B cell (primary cell): Measurements from ENCODE around the gene ICOS. TPM values are rescaled to one million over a fixed set of nuclear protein-coding genes. Genes with fewer than 3 reads are reported as not detected.

Experiments
- ATAC-seq: fragments of 200-7000 bp; cut with Tn5 transposase; one replicate; pipeline ENCODE4 v1.10.0; 2021; ENCODE audit warnings: low read depth, mild to moderate bottlenecking, moderate number of reproducible peaks, moderate library complexity
- CTCF ChIA-PET: fragments of 350-600 bp; sonication (Branson Sonifier 250); formaldehyde crosslinking; loops from one replicate; lab custom pipeline; 2021; ENCODE audit warnings: antibody characterized with exemption, inconsistent platforms; lab: Charles Lee
- POLR2A ChIA-PET: fragments of 350-600 bp; sonication (Branson Sonifier 250); formaldehyde crosslinking; loops from one replicate; lab custom pipeline; 2021; ENCODE audit warnings: antibody characterized with exemption; lab: Charles Lee
- DNase-seq: peaks from one replicate; pipeline ENCODE4 v3.0.0; 2013
- H2AFZ ChIP-seq: 2 replicates; pipeline ENCODE4 v1.6.1; 2012; ENCODE audit warnings: mild to moderate bottlenecking, low read depth, low read length; ENCODE audit not compliant: insufficient read depth, poor library complexity, severe bottlenecking
- H3K27ac ChIP-seq, 2 donors: 1 replicate in 1 of 2; 2 replicates in 1 of 2; pipeline ENCODE4 v1.5.1; 2012 to 2013; ENCODE audit warnings: low read length in 2 of 2, mild to moderate bottlenecking in 2 of 2, moderate library complexity in 1 of 2
- H3K27me3 ChIP-seq, 4 experiments: fragments of 200-600 bp in 1 of 4; sonication (generic) in 1 of 4; replicated peaks in 1 of 4; 1 replicate in 2 of 4; 2 replicates in 2 of 4; pipeline versions ENCODE4 v1.6.1 to v1.7.0; 2013 to 2016; ENCODE audit warnings: low read length in 3 of 4, mild to moderate bottlenecking in 2 of 4, mixed read lengths in 1 of 4, moderate library complexity in 1 of 4; ENCODE audit not compliant: insufficient read depth in 4 of 4, control insufficient read depth in 3 of 4; ENCODE audit errors: control extremely low read depth in 1 of 4
- H3K36me3 ChIP-seq, 2 experiments: replicated peaks in 1 of 2; 1 replicate in 1 of 2; 2 replicates in 1 of 2; pipeline versions ENCODE4 v1.6.1 to v1.7.1; 2013; ENCODE audit warnings: low read length in 1 of 2; ENCODE audit not compliant: insufficient read depth in 2 of 2, control insufficient read depth in 1 of 2; ENCODE audit errors: control extremely low read depth in 1 of 2, extremely low read depth in 1 of 2
- H3K4me1 ChIP-seq, 2 donors: fragments of 200-600 bp in 1 of 2; sonication (generic) in 1 of 2; 1 replicate in 1 of 2; 2 replicates in 1 of 2; pipeline versions ENCODE4 v1.5.1 to v1.6.1; 2013 to 2017; ENCODE audit warnings: low read length in 2 of 2; ENCODE audit not compliant: control insufficient read depth in 2 of 2, insufficient read depth in 2 of 2
- H3K4me2 ChIP-seq: replicated peaks from 2 replicates; pipeline ENCODE3; 2012; ENCODE audit warnings: mild to moderate bottlenecking, low read depth, low read length; ENCODE audit not compliant: poor library complexity, severe bottlenecking
- H3K4me3 ChIP-seq, 5 experiments: fragments of 200-600 bp in 1 of 5; sonication (generic) in 1 of 5; 1 replicate in 3 of 5; 2 replicates in 2 of 5; pipeline versions ENCODE4 v1.5.1 to v1.7.0; 2011 to 2016; ENCODE audit warnings: low read length in 4 of 5, mild to moderate bottlenecking in 4 of 5, low read depth in 2 of 5, control low read depth in 1 of 5, moderate library complexity in 1 of 5; ENCODE audit not compliant: insufficient read depth in 1 of 5; ENCODE audit errors: control extremely low read depth in 1 of 5, extremely low read depth in 1 of 5
- H3K79me2 ChIP-seq: fragments of 200-600 bp; sonication (generic); one replicate; pipeline ENCODE4 v1.6.0; 2016; ENCODE audit warnings: low read length; ENCODE audit not compliant: control insufficient read depth, insufficient read depth
- H3K9ac ChIP-seq: fragments of 200-600 bp; sonication (generic); 2 replicates; pipeline ENCODE4 v1.6.1; 2017; ENCODE audit warnings: mild to moderate bottlenecking, low read length, moderate library complexity
- H3K9me3 ChIP-seq, 3 donors: one replicate each; pipeline versions ENCODE4 v1.6.1 to v1.7.1; 2013; ENCODE audit warnings: low read length in 2 of 3; ENCODE audit not compliant: control insufficient read depth in 2 of 3, insufficient read depth in 1 of 3; ENCODE audit errors: control extremely low read depth in 1 of 3
- H4K20me1 ChIP-seq: 2 replicates; pipeline ENCODE4 v1.6.0; 2012; ENCODE audit warnings: mild to moderate bottlenecking, low read length; ENCODE audit not compliant: insufficient read depth, control insufficient read depth, poor library complexity, severe bottlenecking
- H3K27ac Mint-ChIP-seq: one replicate; pipeline ENCODE4 v1.8.0; 2021; ENCODE audit warnings: mixed read lengths
- H3K27me3 Mint-ChIP-seq: one replicate; pipeline ENCODE4 v1.8.0; 2021; ENCODE audit warnings: mixed read lengths
- H3K4me1 Mint-ChIP-seq: one replicate; pipeline ENCODE4 v1.8.0; 2021; ENCODE audit warnings: mixed read lengths
- H3K4me3 Mint-ChIP-seq: one replicate; pipeline ENCODE4 v1.8.0; 2021; ENCODE audit warnings: mixed read lengths
- H3K9me3 Mint-ChIP-seq: one replicate; pipeline ENCODE4 v1.8.0; 2022; ENCODE audit warnings: mixed read lengths; ENCODE audit not compliant: insufficient read depth
- CTCF ChIP-seq: fragments of 200-600 bp; IDR thresholded peaks from one replicate; pipeline ENCODE4 v1.8.0; 2022; ENCODE audit warnings: antibody characterized with exemption, mild to moderate bottlenecking
- EZH2 ChIP-seq: IDR thresholded peaks from 2 replicates; pipeline ENCODE4 v1.6.1; 2012; ENCODE audit warnings: borderline replicate concordance, low read depth, mild to moderate bottlenecking, moderate library complexity, low read length; ENCODE audit not compliant: insufficient read depth, poor library complexity, severe bottlenecking
- WGBS: methylation state at CpG from one replicate; pipeline ENCODE4 v1.1.5; 2013; ENCODE audit warnings: missing lambda C conversion rate; ENCODE audit not compliant: insufficient coverage; 5-methylcytosine and 5-hydroxymethylcytosine counted together
- intact Hi-C: fragments of 100-400 bp; cut with micrococcal nuclease; formaldehyde crosslinking; loops from one replicate; pipeline ENCODE4 v1.10.0; 2022
- polyA plus RNA-seq: library from polyadenylated mRNA; depleted of rRNA; stranded (reverse); fragments of >200 nt; gene quantifications from 2 replicates; pipeline ENCODE4 v1.2.3, GENCODE V29; 2012
- total RNA-seq, 2 donors: library from RNA; stranded (reverse); fragments of 120-200 nt in 1 of 2; gene quantifications; 1 replicate in 1 of 2; 2 replicates in 1 of 2; pipeline versions ENCODE4 v1.2.3 to v1.2.4, GENCODE V29; 2013 to 2022

ICOS gene
- total and polyA plus RNA-seq, 2 donors (not counting 1 experiment from before 2014, with no cell fraction given): 0.21 TPM; not detected in 1

DNA sequence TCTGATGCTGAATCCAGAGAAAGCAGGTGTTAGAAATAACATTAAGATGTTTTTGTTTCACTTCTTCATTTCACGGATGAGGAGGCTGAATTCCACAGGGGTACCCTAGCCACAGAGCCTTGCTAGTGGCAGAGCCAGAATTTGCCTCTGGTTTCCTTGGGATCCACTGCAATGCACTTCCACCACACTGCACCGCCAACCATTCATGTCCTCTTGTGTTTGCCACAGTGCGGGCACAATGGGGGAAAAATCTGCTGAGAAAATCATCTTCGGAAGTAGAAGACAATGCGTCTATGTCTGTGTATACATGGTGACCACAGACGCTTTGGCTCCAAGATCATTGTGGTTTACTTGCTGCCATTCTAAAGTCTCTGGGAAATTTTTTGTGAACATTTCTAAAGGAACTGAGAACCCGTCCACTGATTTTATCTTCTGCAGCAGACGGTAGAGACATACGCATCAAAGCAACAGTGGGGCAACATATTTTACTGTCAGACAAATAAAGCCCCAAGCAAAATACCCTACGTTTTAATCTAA is 14.9 kb downstream of the ICOS start:
- H3K27ac Mint-ChIP-seq: no peak overlapping the region
- Histone ChIP-seq H4K20me1 (no peaks in the 10 kb centered on the region), H3K9ac (no peak overlapping the region), H3K27me3 (no peaks in the 10 kb centered on the region), H3K4me1 (peaks cover 3 to 7% of the 10 kb centered on the region in 2 donors), H3K79me2 (no peaks in the 10 kb centered on the region), H3K27ac (no peak overlapping the region), H3K4me3 (no peak overlapping the region), H3K9me3 (no peaks in the 10 kb centered on the region), H3K36me3 (no peaks in the 10 kb centered on the region), H2AFZ (no peak overlapping the region), H3K4me2 (no peak overlapping the region)
- H3K4me3 Mint-ChIP-seq: no peak overlapping the region
- ChIA-PET POLR2A (no interaction called here), CTCF (no interaction called here)
- peaks cover 4% of the 10 kb centered on the region for H3K27me3 Mint-ChIP-seq
- peaks cover 5% of the 10 kb centered on the region for H3K4me1 Mint-ChIP-seq
- DNase-seq (peak; percentile 6), ATAC-seq (no peak)
- intact Hi-C loops: no loop called here
- TF ChIP-seq CTCF (no peak), EZH2 (no peak)
- no peaks in the 10 kb centered on the region for H3K9me3 Mint-ChIP-seq
- WGBS: 18% methylated on average over 7 of the region's 10 CpGs

- peaks cover 0 to 2% (median 0%) of the 10 kb centered on the region in 4 experiments for H3K27me3 ChIP-seq
- H3K9ac ChIP-seq: no peak overlapping the region
- H3K36me3 ChIP-seq: no peaks in the 10 kb centered on the region
- H3K4me2 ChIP-seq: no peak overlapping the region
- H3K4me1 ChIP-seq: no peaks in the 10 kb centered on the region
- no peaks in the 10 kb centered on the region for H4K20me1 ChIP-seq
- H3K27ac Mint-ChIP-seq: no peak overlapping the region
- peaks cover 8% of the 10 kb centered on the region for H3K27me3 Mint-ChIP-seq
- H3K79me2 ChIP-seq: no peaks in the 10 kb centered on the region
- no peak overlapping the region for H3K4me3 ChIP-seq
- ChIA-PET POLR2A (no interaction called here), CTCF (no interaction called here)
- intact Hi-C loops: no loop called here
- 71% methylated on average over 3 of the region's 4 CpGs for WGBS
- no peak overlapping the region for H2AFZ ChIP-seq
- no peaks in the 10 kb centered on the region for H3K9me3 Mint-ChIP-seq
- DNase-seq: no peak
- no peak for ATAC-seq
- no peaks in the 10 kb centered on the region for H3K4me1 Mint-ChIP-seq
- H3K27ac ChIP-seq: no peak overlapping the region
- no peak for TF ChIP-seq EZH2
- no peak for TF ChIP-seq CTCF
- no peak overlapping the region for H3K4me3 Mint-ChIP-seq
- H3K9me3 ChIP-seq: no peaks in the 10 kb centered on the region
These were observed 22.7 kb downstream of the ICOS start for GRCh38 chr2:203959265-203959664.
